ENCODE data around the gene ANLN.
"Not testable (repeated sequence)": the region's sequence is repeated elsewhere in the genome, so short reads cannot be mapped to it uniquely, and the experiment has no call there.

DNA sequence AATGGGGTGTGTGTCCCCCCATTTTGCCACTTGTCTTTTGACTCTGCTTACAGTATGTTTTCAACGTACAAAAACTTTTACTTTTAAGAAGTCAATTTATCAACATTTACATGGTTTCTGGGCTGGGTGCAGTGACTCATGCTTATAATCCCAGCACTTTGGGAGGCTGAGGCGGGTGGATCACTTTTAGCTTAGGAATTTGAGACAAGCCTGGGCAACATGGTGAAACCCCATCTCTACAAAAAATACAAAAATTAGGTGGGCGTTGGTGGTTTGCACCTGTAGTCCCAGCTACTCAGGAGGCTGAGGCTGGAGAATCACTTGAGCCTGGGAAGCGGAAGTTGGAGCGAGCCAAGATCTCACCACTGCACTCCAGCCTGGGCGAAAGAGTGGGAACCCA is 107.5 kb downstream of the ANLN start:
- TF ChIP-seq, protein P1, sequence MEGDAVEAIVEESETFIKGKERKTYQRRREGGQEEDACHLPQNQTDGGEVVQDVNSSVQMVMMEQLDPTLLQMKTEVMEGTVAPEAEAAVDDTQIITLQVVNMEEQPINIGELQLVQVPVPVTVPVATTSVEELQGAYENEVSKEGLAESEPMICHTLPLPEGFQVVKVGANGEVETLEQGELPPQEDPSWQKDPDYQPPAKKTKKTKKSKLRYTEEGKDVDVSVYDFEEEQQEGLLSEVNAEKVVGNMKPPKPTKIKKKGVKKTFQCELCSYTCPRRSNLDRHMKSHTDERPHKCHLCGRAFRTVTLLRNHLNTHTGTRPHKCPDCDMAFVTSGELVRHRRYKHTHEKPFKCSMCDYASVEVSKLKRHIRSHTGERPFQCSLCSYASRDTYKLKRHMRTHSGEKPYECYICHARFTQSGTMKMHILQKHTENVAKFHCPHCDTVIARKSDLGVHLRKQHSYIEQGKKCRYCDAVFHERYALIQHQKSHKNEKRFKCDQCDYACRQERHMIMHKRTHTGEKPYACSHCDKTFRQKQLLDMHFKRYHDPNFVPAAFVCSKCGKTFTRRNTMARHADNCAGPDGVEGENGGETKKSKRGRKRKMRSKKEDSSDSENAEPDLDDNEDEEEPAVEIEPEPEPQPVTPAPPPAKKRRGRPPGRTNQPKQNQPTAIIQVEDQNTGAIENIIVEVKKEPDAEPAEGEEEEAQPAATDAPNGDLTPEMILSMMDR (IDR thresholded peaks at IDR 0.05): not testable (repeated sequence)
- not testable (repeated sequence) for TF ChIP-seq POLR2A (IDR thresholded peaks at IDR 0.05)
